A549 treated with Hydrocortisone at 1 μM for 4 hours (cell line): Measurements from ENCODE around the gene MS4A2. TPM values are rescaled to one million over a fixed set of nuclear protein-coding genes. Genes with fewer than 3 reads are reported as not detected.

Experiments used
- total RNA-seq: library from RNA; stranded (reverse); fragments of 200-300 nt; extraction: Qiagen RNA extraction; gene quantifications from 5 replicates; pipeline ENCODE4 v1.2.3, GENCODE V29; 2022

Gene MS4A2
- total RNA-seq, result not detected in 5 replicates

DNA sequence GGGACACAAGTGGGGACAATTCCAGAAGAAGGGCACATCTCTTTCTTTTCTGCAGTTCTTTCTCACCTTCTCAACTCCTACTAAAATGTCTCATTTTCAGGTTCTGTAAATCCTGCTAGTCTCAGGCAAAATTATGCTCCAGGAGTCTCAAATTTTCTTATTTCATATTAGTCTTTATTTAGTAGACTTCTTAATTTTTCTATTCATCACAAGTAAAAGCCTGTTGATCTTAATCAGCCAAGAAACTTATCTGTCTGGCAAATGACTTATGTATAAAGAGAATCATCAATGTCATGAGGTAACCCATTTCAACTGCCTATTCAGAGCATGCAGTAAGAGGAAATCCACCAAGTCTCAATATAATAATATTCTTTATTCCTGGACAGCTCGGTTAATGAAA, at the start of gene MS4A2:
Gene MS4A2 (plus strand): TSS at position 301 of the 400 bp plus-strand sequence. CDS start 102 bp downstream, outside the sequence.

GRCh38 chr11:60040109-60040508, 48.4 kb upstream of the MS4A2 start, which contains the start of gene OOSP2:
Gene OOSP2 (plus strand): TSS chr11:60040409. CDS start chr11:60040460, 51 bp downstream.

DNA sequence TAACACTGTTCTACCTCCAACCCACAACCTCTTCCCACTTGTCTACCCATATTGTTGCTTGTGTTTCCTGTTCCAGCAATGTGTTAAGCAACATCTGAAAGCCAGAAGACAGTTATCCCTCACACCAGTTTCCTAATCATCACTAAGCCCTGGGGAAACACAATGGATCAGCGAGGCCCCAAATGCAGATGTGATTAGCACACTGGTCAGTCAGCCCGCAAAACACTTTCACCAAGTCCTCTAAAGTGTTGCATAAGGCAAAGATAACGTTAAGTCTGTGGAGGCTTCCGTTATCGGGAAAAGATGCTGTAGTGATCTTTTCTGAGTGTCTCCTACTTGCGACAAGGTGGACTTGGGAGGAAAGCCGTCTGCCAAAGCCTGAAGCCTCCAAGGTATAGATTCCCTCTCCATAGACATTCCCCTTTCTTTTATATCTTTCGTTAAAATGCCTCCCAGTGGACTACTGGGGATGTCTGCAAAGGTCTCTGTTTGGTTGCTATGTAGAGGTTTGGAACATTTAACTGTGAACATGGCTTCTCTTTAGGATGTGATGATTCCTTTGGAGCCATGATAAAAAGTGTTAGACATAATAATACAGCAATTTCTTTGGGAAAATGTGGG, 32.0 kb upstream of the MS4A2 start, which contains the start of gene MS4A3:
Gene MS4A3 (plus strand): TSS at position 317 of the 621 bp plus-strand sequence. CDS start 4,496 bp downstream, outside the sequence.

Other genes with a start within 250 kb of the MS4A2 start
- gene CBLIF, start 243.2 kb upstream of the MS4A2 start, total RNA-seq, result not detected in 5 replicates
- 0.15 to 0.55 TPM (median 0.28 TPM) in 5 replicates for gene TCN1, start 222.2 kb upstream of the MS4A2 start, total RNA-seq
- not detected in 5 replicates for gene OOSP3, start 209.9 kb upstream of the MS4A2 start, total RNA-seq
- gene OOSP1, start 150.2 kb upstream of the MS4A2 start, total RNA-seq, result not detected in 5 replicates
- not detected in 5 replicates for gene OOSP4A, start 124.6 kb upstream of the MS4A2 start, total RNA-seq
- gene OOSP4B, start 71.5 kb upstream of the MS4A2 start, total RNA-seq, result not detected in 5 replicates
- gene OOSP2, start 48.3 kb upstream of the MS4A2 start, total RNA-seq, result not detected in 5 replicates
- gene MS4A3, start 32.0 kb upstream of the MS4A2 start, total RNA-seq, result not detected in 5 replicates
- gene MS4A6A, start 94.4 kb downstream of the MS4A2 start, total RNA-seq, result not detected in 5 replicates
- not detected in 5 replicates for gene MS4A4E, start 154.5 kb downstream of the MS4A2 start, total RNA-seq
- gene MS4A4A, start 192.0 kb downstream of the MS4A2 start, total RNA-seq, result not detected in 5 replicates
- gene MS4A6E, start 238.6 kb downstream of the MS4A2 start, total RNA-seq, result not detected in 5 replicates